ENCODE results near the gene WDR86.
A peak's percentile ranks its signal among the peaks of the same experiment; 100 is the strongest.

The WDR86 gene

GRCh38 chr7:151439855-151440798 is 30.3 kb upstream of the WDR86 start, which contains the start of gene CRYGN:
CRYGN (minus strand) TSS chr7:151440141; CDS start chr7:151439917, 224 bp downstream.
- DNase-seq: no peak

- DNase-seq: no peak
Measured at GRCh38 chr7:151438864-151439601, 29.2 kb upstream of the WDR86 start.

GRCh38 chr7:151437866-151438516 is 28.2 kb upstream of the WDR86 start:
- DNase-seq: no peak

DNA sequence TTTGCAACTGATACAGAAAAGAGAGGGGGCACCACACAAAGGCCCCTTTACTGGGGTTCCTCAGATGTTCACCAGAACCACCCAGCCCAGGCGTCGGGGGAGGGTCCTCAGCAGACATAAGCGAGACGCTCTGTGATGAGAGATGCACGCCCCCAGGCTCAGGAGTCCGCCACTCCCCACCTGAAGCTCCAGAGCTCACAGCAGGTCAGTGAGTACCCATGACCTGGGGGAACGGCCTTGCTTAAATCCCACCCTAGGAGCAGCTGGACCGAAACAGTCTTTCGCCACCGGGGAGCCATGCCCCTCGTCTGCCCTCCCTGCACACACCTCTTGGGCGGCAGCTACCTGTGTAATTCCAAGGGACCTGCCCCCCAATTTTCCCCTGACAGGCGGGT is 27.3 kb upstream of the WDR86 start:
- DNase-seq: no peak

- no peak for DNase-seq
Measured at GRCh38 chr7:151436446-151437158, 26.8 kb upstream of the WDR86 start.

DNA sequence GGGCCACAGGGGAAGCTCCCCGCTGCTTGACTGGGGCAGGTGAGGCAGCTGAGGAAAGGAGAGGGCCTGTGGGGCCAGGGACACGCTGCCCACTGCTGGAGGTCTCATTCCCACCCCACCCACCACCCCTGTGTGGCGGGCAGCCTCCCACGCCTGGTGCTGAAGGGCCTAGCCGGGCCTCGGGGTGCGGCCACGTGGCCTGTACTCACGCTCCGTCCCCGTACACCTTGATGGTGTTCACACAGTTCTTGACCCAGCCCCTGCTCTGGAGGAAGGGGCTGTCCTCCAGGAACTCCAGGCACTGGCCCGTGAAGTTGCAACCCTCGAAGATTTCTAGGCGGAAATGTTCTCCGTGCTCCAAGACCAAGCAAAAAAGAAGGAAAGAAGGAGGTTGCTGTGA is 26.1 kb upstream of the WDR86 start:
- no peak for DNase-seq

GRCh38 chr7:151435103-151435916 is 25.5 kb upstream of the WDR86 start:
- DNase-seq: no peak

GRCh38 chr7:151434549-151434948 is 24.7 kb upstream of the WDR86 start:
- DNase-seq: no peak

DNA sequence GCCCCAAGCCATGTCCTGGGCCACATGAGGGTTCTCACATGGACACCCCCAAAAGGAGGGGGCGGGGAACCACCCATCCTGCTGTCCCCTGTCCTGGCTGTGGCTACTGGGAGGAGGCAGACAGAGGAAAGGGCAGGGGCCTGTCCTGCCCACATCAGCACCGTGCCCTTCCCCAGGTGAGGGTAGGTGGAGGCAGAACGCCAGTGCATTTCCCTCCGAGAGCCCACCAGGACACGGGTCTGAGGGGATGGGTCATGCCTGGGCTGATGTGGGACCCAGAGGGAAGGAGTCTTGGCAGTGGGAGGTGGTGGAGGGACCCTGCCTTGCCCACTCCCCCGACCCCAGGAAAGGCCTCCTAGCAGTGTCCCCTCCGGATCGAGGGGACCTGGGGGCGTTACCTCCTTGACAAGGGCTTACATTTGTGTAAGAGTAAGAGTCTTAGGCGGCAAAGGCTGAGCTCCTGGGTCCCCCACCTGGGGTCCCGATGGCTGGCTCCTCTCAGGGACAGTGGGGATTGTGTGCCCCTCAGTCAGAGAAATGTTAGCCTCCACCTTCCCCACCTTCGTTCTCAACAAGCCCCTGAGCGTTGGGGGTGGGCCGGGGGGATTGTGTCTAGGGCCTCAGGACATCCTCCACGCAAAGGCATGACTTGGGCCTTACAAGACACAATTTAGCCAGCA is 24.0 kb upstream of the WDR86 start:
- DNase-seq: no peak

- DNase-seq: no peak
Measured at GRCh38 chr7:151432658-151433521, 23.1 kb upstream of the WDR86 start.

GRCh38 chr7:151431768-151432311 is 22.0 kb upstream of the WDR86 start:
- no peak for DNase-seq

GRCh38 chr7:151431281-151431767 is 21.5 kb upstream of the WDR86 start:
- DNase-seq: no peak

DNA sequence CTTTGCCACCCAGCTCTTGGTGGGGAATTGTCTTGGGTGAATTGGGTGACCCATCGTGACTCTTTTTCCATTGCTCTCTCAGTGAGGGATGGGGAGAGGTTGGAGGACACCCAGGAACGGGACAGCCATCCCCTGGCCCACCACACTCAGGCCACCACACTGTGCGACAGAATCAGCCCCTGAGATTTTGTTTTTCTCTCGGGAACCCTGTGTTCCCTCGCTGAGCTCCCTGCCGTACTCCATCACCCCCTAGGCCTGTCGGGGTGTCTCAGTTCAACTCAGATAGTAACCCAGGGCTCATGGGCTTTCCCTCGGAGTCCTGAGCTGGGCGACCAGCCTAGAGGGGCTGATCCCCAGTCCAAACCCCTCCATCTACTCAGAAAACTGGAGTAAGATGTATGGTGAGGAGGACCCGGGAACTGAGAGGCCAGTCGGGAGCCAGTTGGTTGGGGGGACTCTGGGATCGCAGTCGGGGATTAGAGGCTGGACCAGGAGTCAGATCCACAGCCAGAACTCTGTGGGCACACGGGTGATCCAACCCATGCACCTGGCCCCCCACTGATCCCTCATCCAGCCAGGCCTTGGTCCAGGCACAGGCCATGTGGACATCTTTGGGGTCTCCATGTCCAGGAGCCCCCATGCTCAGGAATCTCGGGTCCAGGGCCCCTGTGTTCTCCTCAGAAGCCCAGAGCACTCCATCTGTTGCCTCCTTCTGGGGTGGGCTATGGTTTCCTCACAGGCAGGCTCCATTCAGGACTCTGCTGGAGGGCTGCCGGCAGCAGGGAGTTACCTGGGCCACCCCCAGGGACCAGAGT is 20.8 kb upstream of the WDR86 start:
- DNase-seq: no peak

DNA sequence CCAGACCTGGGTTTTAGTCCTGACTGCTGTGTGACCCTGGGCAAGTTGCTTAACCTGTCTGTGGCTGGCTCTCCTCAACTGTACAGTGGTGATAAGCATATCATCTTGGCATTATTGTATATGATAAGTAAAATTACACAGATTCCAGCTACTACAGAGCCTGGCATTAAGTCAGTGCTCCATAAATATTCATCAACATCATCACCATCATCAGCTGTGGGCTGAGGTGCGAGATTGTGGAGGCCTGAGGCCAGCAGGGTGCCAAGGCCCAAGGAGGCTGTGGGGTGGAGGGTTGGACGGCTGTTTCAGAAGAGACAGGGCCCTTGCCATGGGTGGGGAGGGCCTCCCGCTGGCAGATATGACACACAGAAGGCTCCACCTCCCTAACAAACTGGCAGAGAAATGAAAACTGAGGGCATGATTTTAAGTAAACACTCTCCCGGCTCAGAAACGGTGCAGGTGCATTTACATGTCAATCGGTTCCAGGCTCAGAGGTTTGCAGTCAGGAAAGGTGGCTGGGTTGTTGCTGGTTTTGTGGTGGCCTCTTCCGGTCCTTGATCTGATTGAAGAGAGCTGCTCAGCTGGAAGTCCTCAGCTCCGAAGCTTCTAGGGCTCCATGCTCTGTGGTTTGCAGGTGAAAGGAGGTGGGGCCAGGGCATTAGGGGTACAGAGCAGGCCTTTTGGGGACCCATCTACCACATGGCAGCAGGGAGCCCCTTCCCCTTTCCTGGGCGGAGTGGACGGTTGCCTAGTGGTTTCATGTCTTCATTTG is 19.9 kb upstream of the WDR86 start:
- peak; percentile 48 for DNase-seq

- no peak for DNase-seq
Measured at GRCh38 chr7:151429237-151429559, 19.4 kb upstream of the WDR86 start.

DNA sequence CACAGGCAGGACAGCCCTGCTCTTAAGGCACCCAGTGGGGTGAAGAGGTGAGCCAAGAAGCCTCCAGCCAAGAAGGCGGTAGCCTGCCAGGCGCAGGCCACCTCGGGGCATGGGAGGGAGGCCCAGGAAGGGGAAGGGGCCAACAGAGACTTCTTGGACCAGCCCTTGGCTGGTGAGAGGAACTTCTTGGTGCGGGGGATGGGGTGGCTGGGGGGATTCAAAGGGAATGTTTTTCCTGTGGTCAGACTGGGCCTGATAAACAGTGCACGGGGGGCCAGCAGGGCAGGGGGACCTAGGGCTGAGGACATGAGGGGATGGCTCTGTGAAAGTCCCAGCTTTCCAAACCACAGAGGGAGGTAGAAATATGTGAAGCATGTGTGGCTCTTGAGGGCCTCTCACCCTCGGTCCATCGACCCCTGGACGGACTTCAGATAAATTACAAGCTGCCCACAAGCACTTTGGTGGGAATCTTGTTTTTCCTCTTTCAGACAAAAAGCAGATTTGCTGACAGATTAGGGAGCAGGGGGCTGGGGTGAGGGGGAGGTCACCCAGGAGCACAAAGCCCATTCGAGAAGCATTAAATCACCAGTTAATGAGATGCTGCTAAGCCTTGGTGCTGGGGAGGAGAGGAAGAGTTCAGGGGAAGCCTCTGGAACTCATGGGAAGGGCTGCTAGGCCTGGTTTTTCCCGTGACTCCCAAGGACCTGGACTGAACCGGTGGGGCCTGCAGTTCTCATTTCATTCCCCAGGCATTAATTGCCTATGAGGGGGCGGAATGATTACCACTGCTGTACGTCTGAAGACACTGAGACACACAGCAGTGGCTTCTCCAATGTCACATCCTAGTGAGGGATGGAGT is 18.8 kb upstream of the WDR86 start:
- DNase-seq: no peak

- DNase-seq: no peak
Measured at GRCh38 chr7:151427705-151428377, 18.0 kb upstream of the WDR86 start.
